Skeletal muscle satellite cell (primary cell): ENCODE results near the gene PLXNC1.

ENCODE experiments used
- H3K27me3 ChIP-seq: 2 replicates; pipeline ENCODE4 v1.7.0; 2013; ENCODE audit warnings: low read length; ENCODE audit not compliant: control insufficient read depth, insufficient read depth
- H3K36me3 ChIP-seq: 2 replicates; pipeline ENCODE4 v1.7.0; 2013; ENCODE audit warnings: mild to moderate bottlenecking, control low read depth, low read length; ENCODE audit not compliant: insufficient read depth
- H3K4me1 ChIP-seq: 2 replicates; pipeline ENCODE4 v1.7.0; 2013; ENCODE audit warnings: low read length; ENCODE audit not compliant: control insufficient read depth, insufficient read depth
- H3K4me2 ChIP-seq: 2 replicates; pipeline ENCODE4 v1.7.0; 2013; ENCODE audit warnings: mild to moderate bottlenecking, low read length
- H3K4me3 ChIP-seq: 2 replicates; pipeline ENCODE4 v1.7.0; 2013; ENCODE audit warnings: low read length
- H3K9ac ChIP-seq: 2 replicates; pipeline ENCODE4 v1.7.0; 2013; ENCODE audit warnings: mild to moderate bottlenecking, low read depth, low read length, moderate library complexity
- H3K9me3 ChIP-seq: replicated peaks from 2 replicates; pipeline ENCODE4 v1.7.0; 2013; ENCODE audit warnings: mild to moderate bottlenecking, control low read depth, low read length

PLXNC1 gene

DNA sequence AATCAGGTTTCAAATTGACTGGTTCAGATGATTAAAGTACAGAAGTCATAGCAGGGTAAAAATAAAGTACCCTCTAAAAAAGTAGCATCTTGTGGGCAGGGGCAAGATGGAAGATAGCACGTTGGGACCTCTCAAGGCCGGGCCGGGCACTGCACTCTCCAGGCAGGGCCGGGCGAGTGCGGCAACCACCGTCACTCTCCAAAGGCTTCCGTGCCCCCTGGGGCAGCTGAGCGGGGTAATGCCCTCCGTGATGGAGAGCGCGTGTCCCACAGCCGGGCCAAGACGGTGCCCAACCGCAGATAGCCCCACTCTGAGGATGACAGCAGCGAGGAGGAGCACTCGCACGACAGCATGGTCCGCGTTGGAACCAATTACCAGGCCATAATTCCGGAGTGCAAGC is 8.6 kb upstream of the PLXNC1 start:
- no peak overlapping the region for H3K4me2 ChIP-seq
- no peaks in the 10 kb centered on the region for H3K4me1 ChIP-seq
- no peak overlapping the region for H3K4me3 ChIP-seq
- no peaks in the 10 kb centered on the region for H3K36me3 ChIP-seq
- no peak overlapping the region for H3K9ac ChIP-seq
- H3K27me3 ChIP-seq = peaks cover 50% of the 10 kb centered on the region
- no peaks in the 10 kb centered on the region for H3K9me3 ChIP-seq

- H3K9me3 ChIP-seq = no peaks in the 10 kb centered on the region
- no peaks in the 10 kb centered on the region for H3K36me3 ChIP-seq
- H3K4me1 ChIP-seq = no peaks in the 10 kb centered on the region
- no peak overlapping the region for H3K9ac ChIP-seq
- no peak overlapping the region for H3K4me3 ChIP-seq
- peaks cover 55% of the 10 kb centered on the region for H3K27me3 ChIP-seq
- no peak overlapping the region for H3K4me2 ChIP-seq
These were observed 7.8 kb upstream of the PLXNC1 start for GRCh38 chr12:94140556-94140955.

DNA sequence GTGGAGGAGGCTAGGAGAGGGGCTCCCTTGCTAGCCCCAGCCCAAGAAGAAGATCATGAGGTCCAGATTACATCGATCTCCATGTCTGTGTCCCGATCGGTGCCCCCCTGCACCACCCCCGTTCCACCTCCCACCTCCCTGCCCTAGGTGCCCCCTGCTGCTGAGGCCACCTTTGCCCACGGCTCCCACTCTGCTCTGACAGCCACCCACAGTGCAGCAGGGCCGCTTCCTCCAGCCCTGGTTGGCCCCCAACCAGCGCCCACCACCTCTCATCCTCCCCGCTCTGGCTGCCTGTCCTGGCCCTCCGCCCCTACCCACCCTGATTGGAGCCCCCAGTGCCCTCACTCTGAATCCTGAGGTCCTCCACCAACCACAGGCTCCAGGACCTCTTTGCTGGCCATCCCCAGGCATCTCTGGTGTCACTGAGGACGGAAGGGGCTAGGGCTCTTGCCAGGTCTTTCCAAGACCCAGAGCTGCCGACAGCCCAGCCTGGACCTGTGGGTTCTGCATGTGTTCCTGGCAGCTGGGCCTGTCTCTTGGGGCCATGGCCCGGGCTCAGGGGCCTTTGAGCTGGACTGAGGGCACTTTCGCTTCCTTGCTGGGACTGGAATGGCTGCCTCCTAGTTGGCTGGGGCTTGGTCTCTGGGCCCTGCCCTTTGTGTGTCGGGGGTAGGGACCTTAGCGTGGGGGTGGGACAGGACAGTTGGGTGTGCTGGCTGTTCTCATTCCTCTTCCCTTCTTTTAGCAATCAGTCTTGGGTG is 7.2 kb upstream of the PLXNC1 start:
- H3K36me3 ChIP-seq = no peaks in the 10 kb centered on the region
- H3K4me1 ChIP-seq = no peaks in the 10 kb centered on the region
- H3K9me3 ChIP-seq = no peaks in the 10 kb centered on the region
- no peak overlapping the region for H3K4me2 ChIP-seq
- no peak overlapping the region for H3K9ac ChIP-seq
- peaks cover 60% of the 10 kb centered on the region for H3K27me3 ChIP-seq
- H3K4me3 ChIP-seq = no peak overlapping the region

GRCh38 chr12:94141892-94142291 is 6.5 kb upstream of the PLXNC1 start:
- H3K9ac ChIP-seq = no peak overlapping the region
- no peak overlapping the region for H3K4me2 ChIP-seq
- no peaks in the 10 kb centered on the region for H3K36me3 ChIP-seq
- no peaks in the 10 kb centered on the region for H3K9me3 ChIP-seq
- no peaks in the 10 kb centered on the region for H3K4me1 ChIP-seq
- no peak overlapping the region for H3K4me3 ChIP-seq
- H3K27me3 ChIP-seq = peaks cover 62% of the 10 kb centered on the region

DNA sequence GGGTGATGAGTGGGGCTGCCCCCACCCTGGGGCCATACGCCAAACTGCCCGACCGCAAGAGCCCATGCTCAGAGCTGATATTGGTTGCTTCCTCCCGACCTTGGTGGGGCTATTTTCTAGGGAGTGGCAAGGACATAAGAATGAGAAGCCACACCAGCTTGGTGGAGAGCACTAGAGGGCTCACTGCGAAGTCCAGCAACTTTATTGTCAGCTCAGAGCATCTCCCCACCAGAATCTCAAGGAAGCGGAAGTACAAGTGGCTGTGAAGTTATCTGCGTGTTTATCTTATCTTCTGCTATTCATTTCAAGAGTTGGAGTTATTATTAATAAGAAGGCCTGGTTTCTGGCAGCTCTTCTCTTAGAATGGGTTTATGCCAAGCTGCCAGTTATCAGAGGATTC is 4.9 kb upstream of the PLXNC1 start:
- Histone ChIP-seq H3K27me3 (peaks cover 66% of the 10 kb centered on the region), H3K4me2 (no peak overlapping the region), H3K4me1 (peaks cover 2% of the 10 kb centered on the region), H3K9me3 (no peaks in the 10 kb centered on the region), H3K4me3 (no peak overlapping the region), H3K9ac (no peak overlapping the region), H3K36me3 (no peaks in the 10 kb centered on the region)

- Histone ChIP-seq H3K4me1 (peaks cover 2% of the 10 kb centered on the region), H3K36me3 (no peaks in the 10 kb centered on the region), H3K9ac (no peak overlapping the region), H3K4me2 (no peak overlapping the region), H3K27me3 (peaks cover 66% of the 10 kb centered on the region), H3K9me3 (no peaks in the 10 kb centered on the region), H3K4me3 (no peak overlapping the region)
These were observed 4.4 kb upstream of the PLXNC1 start for GRCh38 chr12:94143951-94144350.

DNA sequence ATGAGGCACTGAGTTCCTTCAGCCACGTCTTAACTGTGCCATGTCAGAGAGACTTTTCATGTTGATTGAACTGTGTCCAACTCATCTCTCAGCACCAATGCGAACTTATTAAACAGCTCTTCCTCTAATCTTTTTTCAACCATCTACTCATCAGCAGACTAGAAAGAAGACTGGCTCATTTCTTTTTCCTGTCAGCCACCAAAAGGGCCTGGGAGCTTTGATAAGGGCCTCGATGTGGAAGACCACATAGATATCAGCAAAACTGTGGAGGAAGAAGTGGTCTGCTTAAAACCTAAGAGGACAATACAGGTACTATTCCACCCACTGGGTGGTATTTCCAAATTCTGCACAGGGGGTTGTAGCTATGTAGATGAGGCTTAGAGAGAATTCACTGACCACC is 3.6 kb upstream of the PLXNC1 start:
- Histone ChIP-seq H3K9me3 (no peaks in the 10 kb centered on the region), H3K4me1 (peaks cover 2% of the 10 kb centered on the region), H3K9ac (no peak overlapping the region), H3K4me3 (no peak overlapping the region), H3K4me2 (no peak overlapping the region), H3K27me3 (peaks cover 73% of the 10 kb centered on the region), H3K36me3 (no peaks in the 10 kb centered on the region)

DNA sequence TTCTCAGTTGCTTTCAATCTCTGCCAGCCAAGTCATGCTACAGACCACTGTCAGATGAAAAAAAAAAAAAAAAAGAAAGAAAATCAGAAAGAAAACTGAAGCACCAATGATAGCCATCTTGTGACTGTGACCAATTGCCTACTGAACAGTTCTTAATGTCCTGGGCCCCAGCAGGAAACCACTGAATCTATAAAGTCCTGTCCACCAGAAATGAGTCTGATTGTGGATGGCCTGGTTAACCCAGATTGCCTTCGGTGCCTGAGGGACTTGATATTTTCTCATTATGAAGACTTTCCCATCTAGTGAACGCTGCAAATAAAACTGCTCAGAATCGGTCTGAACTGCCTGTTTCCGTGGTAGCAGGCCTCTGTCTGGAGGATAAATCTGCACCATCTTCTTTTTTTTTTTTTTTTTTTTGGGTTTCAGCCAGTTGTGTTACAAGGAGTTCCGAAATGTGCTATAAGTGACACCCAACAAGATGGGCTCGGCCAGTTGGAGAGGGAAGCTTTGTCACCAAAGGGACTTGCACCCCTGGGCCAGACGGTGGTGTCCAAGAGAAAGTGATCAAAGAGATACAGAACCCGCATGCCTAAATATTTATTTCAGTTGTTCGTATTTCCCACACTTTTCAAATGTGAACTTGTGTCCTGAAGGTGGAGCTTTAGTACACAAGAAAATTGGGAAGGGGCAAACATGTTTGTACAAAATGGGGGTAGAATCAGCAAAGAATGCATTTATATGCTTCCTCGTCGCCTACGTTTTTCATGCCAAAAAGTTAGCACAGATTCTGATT is 3.0 kb upstream of the PLXNC1 start:
- Histone ChIP-seq H3K4me3 (no peak overlapping the region), H3K4me2 (peak overlapping the region; percentile 16), H3K9ac (no peak overlapping the region), H3K4me1 (peaks cover 2% of the 10 kb centered on the region), H3K36me3 (no peaks in the 10 kb centered on the region), H3K27me3 (peaks cover 73% of the 10 kb centered on the region), H3K9me3 (no peaks in the 10 kb centered on the region)

DNA sequence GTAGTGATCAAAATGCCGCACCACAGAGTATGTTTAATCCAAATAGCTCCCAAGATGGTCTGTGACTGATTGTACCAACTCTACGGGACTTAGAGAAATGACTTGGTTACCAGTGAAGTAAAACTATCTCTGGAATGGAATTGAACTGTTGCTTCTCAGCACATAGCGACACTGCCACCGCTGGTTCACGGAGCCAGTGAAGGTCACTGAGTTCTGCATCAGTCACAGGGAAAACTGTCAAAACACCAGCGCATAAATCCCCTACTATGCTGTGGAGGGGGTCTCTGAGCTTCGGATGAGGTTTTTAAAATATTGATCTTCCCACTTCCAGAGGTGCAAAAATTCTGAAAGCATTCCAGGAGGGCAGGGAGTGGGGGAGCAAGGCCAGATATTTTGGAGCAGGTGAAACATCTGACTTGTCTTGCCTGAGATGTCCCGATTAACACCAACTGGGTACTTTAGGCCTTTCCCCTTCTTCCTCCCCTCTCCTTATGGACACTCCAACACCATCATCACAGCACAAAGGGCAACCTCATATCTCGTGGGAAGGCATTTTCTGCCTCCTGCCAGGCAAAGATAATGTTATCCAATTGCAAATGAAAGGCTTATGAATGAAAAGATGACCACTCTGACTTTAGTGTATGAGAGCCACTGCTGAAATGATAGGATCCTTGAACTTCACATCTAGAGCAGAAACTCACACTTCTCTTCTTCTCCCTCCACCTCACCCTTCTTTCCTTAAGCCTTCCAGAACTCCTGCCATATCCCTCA is 2.0 kb upstream of the PLXNC1 start:
- Histone ChIP-seq H3K9ac (no peak overlapping the region), H3K4me3 (no peak overlapping the region), H3K4me2 (no peak overlapping the region), H3K36me3 (no peaks in the 10 kb centered on the region), H3K4me1 (peaks cover 2% of the 10 kb centered on the region), H3K9me3 (no peaks in the 10 kb centered on the region), H3K27me3 (peaks cover 80% of the 10 kb centered on the region)

DNA sequence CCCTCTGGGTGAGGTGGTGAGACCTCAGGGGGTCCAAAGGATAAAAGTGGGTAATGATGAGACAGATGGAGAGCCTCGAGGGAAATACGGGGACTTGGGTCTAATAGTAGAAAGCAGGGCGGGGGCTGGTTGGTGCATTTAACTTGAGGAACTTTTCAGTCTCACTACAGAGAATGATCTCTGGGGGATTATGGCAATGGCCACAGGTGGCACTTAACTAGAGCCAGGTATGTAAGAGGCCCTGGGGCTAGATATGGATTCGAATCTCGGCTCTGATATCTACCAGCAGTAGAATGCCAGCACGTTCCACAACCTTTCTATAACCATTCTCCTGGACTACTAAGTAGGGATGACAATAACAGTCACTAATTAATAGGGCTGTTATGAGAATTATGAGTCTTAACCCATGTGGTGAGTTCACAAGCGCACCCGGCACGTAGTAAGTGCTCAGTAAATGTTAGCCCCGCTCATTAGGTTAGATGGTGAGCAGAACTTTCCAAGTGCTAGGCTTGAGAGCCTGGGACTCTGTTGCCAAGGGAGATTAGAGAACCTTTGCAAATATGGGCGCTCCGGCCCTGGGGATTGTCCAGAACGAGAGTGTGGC is 888 bp upstream of the PLXNC1 start:
- H3K4me2 ChIP-seq = peak overlapping the region; percentile 79
- H3K4me1 ChIP-seq = peaks cover 2% of the 10 kb centered on the region
- no peaks in the 10 kb centered on the region for H3K9me3 ChIP-seq
- no peak overlapping the region for H3K4me3 ChIP-seq
- H3K9ac ChIP-seq = no peak overlapping the region
- H3K36me3 ChIP-seq = no peaks in the 10 kb centered on the region
- peaks cover 87% of the 10 kb centered on the region for H3K27me3 ChIP-seq

DNA sequence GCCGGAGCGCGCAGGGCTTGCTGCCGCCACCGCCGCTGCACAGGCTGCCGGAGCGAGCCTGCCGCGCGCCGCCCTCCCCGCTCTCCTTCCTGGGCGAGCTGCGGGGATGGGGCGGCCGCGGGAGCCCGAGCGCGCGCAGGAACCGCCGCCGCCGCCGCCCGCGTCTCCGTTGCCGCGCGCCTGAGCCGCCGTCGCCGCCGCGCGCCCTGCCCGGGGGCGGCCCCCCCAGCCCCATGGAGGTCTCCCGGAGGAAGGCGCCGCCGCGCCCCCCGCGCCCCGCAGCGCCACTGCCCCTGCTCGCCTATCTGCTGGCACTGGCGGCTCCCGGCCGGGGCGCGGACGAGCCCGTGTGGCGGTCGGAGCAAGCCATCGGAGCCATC is 352 bp downstream of the PLXNC1 start:
- peaks cover 87% of the 10 kb centered on the region for H3K27me3 ChIP-seq
- no peaks in the 10 kb centered on the region for H3K36me3 ChIP-seq
- peak overlapping the region; percentile 60 for H3K4me3 ChIP-seq
- peak overlapping the region; percentile 79 for H3K4me2 ChIP-seq
- H3K9me3 ChIP-seq = no peaks in the 10 kb centered on the region
- H3K9ac ChIP-seq = no peak overlapping the region
- H3K4me1 ChIP-seq = peaks cover 2% of the 10 kb centered on the region
